DMS153 treated with DMSO at 0.1 percent for 48 hours (cell line): ENCODE data around the gene GTPBP2.
"Not testable (repeated sequence)": the region's sequence is repeated elsewhere in the genome, so short reads cannot be mapped to it uniquely, and the experiment has no call there.

Experiments
- DNase-seq: peaks from one replicate; lab custom pipeline; 2025; ENCODE audit not compliant: unreplicated experiment; lab: John Stamatoyannopoulos, UW

The GTPBP2 gene

GRCh38 chr6:43629104-43629504 is at the start of gene GTPBP2:
Gene GTPBP2, minus strand, starts transcription at chr6:43629264. Its CDS starts 102 bp downstream, at chr6:43629162.
- DNase-seq = peak; percentile 97

- no peak for DNase-seq
Observed at GRCh38 chr6:43678341-43678740, 49.3 kb upstream of the GTPBP2 start.

- DNase-seq = no peak
Observed at GRCh38 chr6:43677759-43678158, 48.7 kb upstream of the GTPBP2 start.

DNA sequence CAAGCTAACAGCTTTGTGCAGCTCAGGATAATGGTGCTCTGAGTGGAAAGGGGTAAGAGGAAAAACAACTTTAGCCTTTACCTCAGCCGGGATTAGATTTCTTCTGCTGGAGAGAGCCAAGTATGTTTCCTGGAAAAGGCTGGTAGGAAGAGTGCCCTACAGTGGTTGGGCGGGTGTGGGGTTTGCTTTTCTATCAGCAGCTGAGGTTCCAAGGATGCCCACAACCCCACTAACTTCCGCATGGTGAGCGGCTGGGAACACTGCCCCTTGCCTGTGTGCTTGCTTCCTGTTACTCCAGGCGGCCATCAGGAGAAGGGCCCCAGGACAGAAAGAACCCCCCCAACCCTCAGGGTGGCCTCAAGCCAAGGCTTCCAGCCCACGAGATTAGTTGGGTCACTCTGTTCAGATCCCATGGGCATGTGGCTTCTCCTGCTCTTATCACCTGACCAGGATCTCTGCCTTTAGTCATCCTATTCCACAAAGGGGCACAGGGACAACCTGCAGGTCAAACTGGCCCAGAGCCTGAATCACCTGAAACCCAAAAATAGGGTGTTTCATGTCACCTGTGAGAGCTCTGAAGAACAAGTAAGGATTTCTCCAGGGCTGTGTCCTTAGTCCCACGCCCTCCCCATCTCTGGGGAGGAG is 48.0 kb upstream of the GTPBP2 start:
- DNase-seq = no peak

GRCh38 chr6:43674921-43675320 is 45.9 kb upstream of the GTPBP2 start:
- no peak for DNase-seq

- no peak for DNase-seq
Observed at GRCh38 chr6:43674291-43674690, 45.2 kb upstream of the GTPBP2 start.

GRCh38 chr6:43673444-43674084 is 44.5 kb upstream of the GTPBP2 start:
- DNase-seq = no peak

DNA sequence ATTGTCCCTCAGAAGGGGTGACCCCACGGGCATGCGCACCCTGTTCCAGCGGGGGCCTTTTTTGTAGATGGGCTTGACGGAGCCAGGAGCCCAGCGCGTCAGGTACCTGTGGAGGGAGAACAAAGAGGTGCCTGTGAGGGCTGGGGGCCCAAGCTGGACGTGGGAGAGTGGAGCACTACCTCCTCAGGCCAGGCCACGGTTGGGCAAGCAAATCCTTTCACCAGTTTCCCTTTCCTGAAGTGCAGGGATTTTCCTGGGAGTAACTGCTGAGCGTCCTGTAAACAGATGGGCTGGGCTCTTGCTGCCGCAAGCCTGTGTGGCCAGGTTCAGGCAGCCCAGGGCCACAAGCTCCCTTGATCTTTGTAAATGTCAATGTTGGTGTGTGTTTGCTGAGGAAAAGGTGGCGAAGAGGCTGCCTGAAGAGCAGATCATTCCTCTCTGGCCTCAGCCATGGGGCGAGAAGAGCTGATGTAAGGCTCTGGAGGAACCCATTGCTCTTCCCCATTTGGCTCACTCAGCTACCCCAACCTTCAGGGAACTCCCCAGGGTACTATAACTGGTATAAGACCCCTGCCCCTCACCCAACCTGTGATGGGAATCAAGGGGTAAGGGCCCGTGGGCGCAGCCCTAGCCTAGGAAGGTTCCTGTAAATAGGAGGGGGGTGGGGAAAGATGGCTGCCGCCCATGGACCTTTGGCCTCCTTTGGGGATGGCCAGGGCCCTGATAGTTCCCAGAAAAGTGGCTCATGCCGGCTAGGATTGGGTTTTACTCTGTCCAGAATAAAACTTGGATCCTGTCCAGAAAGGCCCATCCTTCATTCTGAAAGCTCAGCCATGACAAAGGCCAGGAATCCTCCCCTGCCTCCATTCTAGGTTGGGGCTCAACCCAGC is 43.0 kb upstream of the GTPBP2 start:
- DNase-seq = no peak

- no peak for DNase-seq
Observed at GRCh38 chr6:43671011-43671800, 42.1 kb upstream of the GTPBP2 start.

GRCh38 chr6:43670623-43670986 is 41.5 kb upstream of the GTPBP2 start:
- DNase-seq = no peak

DNA sequence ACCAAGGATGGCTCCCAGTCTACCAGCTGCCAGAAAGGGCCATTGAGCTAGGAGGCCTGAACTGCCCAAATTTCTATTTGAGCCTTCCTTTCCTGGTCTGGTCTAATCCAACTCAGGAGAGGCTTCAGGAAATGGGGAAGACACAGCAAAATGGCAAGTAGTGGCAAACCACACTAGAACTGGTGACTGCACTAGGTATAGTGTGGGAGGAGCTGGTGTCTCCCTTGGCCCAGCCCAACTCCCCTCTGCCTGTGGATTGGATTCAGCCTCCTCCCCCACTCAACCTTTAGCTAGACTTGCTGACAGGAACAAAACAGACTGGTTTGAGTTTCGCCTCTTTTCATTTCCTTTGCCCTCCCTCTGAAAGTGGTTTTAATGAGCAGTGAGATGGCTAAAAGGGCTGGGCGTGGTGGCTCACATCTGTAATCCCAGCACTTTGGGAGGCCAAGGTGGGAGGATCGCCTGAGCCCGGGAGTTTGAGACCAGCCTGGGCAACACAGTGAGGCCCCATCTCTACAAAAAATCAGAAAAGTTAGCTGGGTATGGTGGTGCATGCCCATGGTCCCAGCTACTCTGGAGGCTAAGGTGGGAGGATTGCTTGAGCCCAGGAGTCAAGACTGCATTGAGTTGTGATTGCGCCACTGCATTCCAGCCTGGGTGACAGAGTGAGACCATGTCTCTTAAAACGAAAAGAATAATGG is 41.0 kb upstream of the GTPBP2 start:
- DNase-seq = no peak

DNA sequence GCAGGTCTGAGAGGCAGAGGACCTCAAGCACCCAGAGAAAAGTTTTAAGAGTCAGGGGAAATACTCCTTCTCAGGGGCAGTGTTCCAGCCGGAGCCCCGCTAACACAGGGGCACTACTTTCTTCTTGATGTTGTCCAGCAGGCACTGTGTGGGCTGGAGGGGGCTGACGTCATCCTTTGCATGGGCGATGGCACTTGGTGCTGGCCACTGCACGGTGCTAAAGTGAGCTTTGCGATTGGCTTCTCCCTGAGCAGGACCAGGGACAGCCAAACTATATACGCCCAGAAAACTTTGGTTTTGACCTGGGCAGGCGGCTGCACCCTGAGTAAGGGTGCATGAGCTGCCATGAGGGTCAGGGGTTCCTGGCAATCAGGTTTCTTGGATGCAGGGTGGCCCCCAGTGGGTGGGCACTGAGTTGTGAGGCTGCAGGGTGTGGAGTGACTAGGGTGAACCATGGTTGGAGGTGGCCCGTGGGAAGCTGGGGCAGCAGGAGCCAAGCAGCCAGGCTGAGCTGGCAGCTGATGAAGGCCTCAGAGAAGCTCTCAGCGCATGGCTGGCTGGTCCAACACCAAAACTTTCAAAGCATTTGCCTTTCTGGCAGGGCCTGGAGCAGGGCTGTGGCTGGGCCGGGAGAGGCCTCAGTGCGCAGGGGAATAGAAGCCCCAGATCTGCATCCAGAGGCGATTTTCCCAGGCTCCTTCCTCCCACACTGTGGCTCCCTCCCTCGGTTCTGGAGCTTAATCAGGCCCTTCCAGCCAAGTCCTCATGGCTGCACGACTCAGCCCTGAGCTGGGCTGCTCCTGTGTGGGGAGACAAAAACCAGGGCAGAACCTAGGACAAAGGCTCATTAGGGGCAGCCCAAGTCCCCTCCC is 40.2 kb upstream of the GTPBP2 start:
- no peak for DNase-seq

- peak; percentile 73 for DNase-seq
Observed at GRCh38 chr6:43668151-43669028, 39.3 kb upstream of the GTPBP2 start.

GRCh38 chr6:43667245-43668150 is 38.4 kb upstream of the GTPBP2 start:
- DNase-seq = peak; percentile 32

DNA sequence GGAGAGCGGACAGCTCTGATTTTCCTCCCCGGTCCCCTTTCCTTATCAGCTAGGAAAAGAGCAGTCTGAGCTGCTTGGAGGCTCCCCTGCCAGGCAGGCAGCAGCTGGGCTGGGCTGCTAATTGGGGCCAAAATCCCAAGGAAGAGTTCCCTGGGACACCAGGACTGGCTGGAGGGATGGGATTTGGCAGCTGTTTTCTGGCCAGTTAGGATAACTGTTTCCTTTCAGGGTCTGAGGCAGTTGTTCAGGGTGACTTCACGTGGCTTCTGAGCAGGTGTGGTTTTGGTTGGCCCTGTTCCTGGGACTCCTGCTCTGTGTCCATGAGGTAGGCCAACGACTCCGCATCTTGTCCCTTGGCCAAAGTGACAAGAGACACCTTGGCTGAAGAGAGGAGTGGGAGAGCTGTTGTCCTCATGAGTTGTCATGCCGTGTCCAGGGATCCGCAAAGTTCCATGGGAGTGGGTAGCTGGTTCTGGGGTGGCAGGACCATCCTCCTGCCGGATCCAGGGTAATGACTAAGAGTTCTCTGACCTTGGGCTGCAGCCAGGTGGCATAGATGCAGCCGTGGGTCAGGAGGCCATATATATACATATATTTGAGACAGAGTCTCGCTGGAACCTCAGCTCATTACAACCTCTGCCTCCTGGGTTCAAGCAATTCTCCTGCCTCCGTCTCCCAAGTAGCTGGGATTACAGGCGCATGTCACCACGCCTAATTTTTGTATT is 37.3 kb upstream of the GTPBP2 start:
- no peak for DNase-seq

DNA sequence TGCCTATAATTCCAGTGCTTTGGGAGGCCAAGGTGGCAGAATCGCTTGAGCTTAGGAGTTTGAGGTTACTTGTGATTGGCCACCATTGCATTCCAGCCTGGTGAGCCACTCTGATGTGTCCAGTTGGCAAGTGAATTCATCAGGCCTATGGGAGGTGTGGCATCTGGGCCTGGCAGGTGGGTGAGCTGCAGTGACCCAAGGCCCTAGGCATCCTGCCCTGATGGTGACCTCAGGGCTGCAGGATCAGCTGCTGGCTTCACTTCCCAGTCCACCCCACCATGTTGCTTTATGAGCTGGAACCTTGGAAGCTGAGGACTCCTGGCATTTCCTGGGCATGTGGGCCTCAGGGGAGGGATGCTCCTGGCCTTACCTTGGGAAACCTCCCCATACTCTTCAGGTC is 36.3 kb upstream of the GTPBP2 start:
- no peak for DNase-seq

GRCh38 chr6:43662948-43663347 is 33.9 kb upstream of the GTPBP2 start:
- not testable (repeated sequence) for DNase-seq
